HEK293 (cell line): ENCODE data around the gene URM1.

Experiments used
- CTCF ChIA-PET: fragments of 350-600 bp; formaldehyde crosslinking; extraction: SDS; loops from one replicate; lab custom pipeline; 2021; ENCODE audit warnings: antibody characterized with exemption; lab: Yijun Ruan, JAX
- POLR2A ChIA-PET: fragments of 300-600 bp; formaldehyde crosslinking; extraction: SDS; loops from one replicate; lab custom pipeline; 2020; ENCODE audit warnings: antibody characterized with exemption, inconsistent platforms; lab: Yijun Ruan, JAX
- H3K27ac ChIP-seq: fragments of 200-500 bp; sonication (Bioruptor generic); 2 replicates; pipeline ENCODE4 v1.5.1; 2014; ENCODE audit warnings: low read depth, low read length, control low read depth, inconsistent platforms; ENCODE audit errors: extremely low read depth
- H3K36me3 ChIP-seq, 2 experiments: fragments of 200-500 bp in 1 of 2; sonication (Bioruptor generic) in 1 of 2; 1 replicate in 1 of 2; 2 replicates in 1 of 2; pipeline ENCODE4 v1.5.1; 2014 to 2017; ENCODE audit warnings: inconsistent platforms in 2 of 2, low read length in 2 of 2; ENCODE audit not compliant: control insufficient read depth in 2 of 2, insufficient read depth in 1 of 2
- H3K4me1 ChIP-seq: fragments of 200-500 bp; sonication (Bioruptor generic); 2 replicates; pipeline ENCODE4 v1.5.1; 2014; ENCODE audit warnings: mild to moderate bottlenecking, low read length, inconsistent platforms; ENCODE audit not compliant: control insufficient read depth, insufficient read depth
- H3K4me3 ChIP-seq: 2 replicates; pipeline ENCODE4 v1.5.1; 2011; ENCODE audit warnings: low read depth, mild to moderate bottlenecking, control low read depth, low read length, moderate library complexity
- H3K9me3 ChIP-seq: fragments of 200-500 bp; sonication (Bioruptor generic); 2 replicates; pipeline ENCODE4 v1.5.1; 2014; ENCODE audit warnings: low read depth, low read length, inconsistent platforms; ENCODE audit not compliant: control insufficient read depth, insufficient read depth
- CTCF ChIP-seq: fragments of 450-650 bp; formaldehyde crosslinking; IDR thresholded peaks from 2 replicates; pipeline ENCODE4 v1.5.1; 2016; ENCODE audit warnings: missing biosample characterization, missing genetic modification characterization
- EGR2 ChIP-seq: fragments of 450-650 bp; formaldehyde crosslinking; IDR thresholded peaks from 2 replicates; pipeline ENCODE4 v1.5.1; 2016; ENCODE audit warnings: low read depth, missing biosample characterization, missing genetic modification characterization
- GFI1B ChIP-seq: fragments of 450-650 bp; formaldehyde crosslinking; IDR thresholded peaks from 2 replicates; pipeline ENCODE4 v1.5.1; 2016; ENCODE audit warnings: missing biosample characterization, missing genetic modification characterization
- GLI4 ChIP-seq: fragments of 450-650 bp; formaldehyde crosslinking; IDR thresholded peaks from 2 replicates; pipeline ENCODE4 v1.5.1; 2016; ENCODE audit warnings: missing biosample characterization, missing genetic modification characterization
- GLIS1 ChIP-seq: fragments of 450-650 bp; formaldehyde crosslinking; IDR thresholded peaks from 2 replicates; pipeline ENCODE4 v1.5.1; 2016; ENCODE audit warnings: missing biosample characterization, missing genetic modification characterization
- GLIS2 ChIP-seq: fragments of 450-650 bp; formaldehyde crosslinking; IDR thresholded peaks from 2 replicates; pipeline ENCODE4 v1.5.1; 2016; ENCODE audit warnings: missing biosample characterization, missing genetic modification characterization
- KLF1 ChIP-seq: fragments of 450-650 bp; formaldehyde crosslinking; IDR thresholded peaks from 2 replicates; pipeline ENCODE4 v1.5.1; 2016; ENCODE audit warnings: missing biosample characterization, missing genetic modification characterization
- PRDM6 ChIP-seq: fragments of 450-650 bp; formaldehyde crosslinking; IDR thresholded peaks from 2 replicates; pipeline ENCODE4 v1.5.1; 2017; ENCODE audit warnings: missing biosample characterization, missing genetic modification characterization
- SCRT2 ChIP-seq: fragments of 450-650 bp; formaldehyde crosslinking; IDR thresholded peaks from 2 replicates; pipeline ENCODE4 v1.5.1; 2016; ENCODE audit warnings: missing biosample characterization, missing genetic modification characterization
- SP2 ChIP-seq: fragments of 450-650 bp; formaldehyde crosslinking; IDR thresholded peaks from 2 replicates; pipeline ENCODE4 v1.5.1; 2016; ENCODE audit warnings: missing biosample characterization, missing genetic modification characterization
- SP3 ChIP-seq: fragments of 450-650 bp; formaldehyde crosslinking; IDR thresholded peaks from 2 replicates; pipeline ENCODE4 v1.5.1; 2016; ENCODE audit warnings: missing biosample characterization, missing genetic modification characterization
- SP7 ChIP-seq: fragments of 450-650 bp; formaldehyde crosslinking; IDR thresholded peaks from 2 replicates; pipeline ENCODE4 v1.5.1; 2016; ENCODE audit warnings: missing biosample characterization, missing genetic modification characterization
- ZBTB10 ChIP-seq: fragments of 450-650 bp; formaldehyde crosslinking; IDR thresholded peaks from 2 replicates; pipeline ENCODE4 v1.5.1; 2016; ENCODE audit warnings: missing biosample characterization, missing genetic modification characterization
- ZBTB20 ChIP-seq: fragments of 450-650 bp; formaldehyde crosslinking; IDR thresholded peaks from 2 replicates; pipeline ENCODE4 v1.5.1; 2016; ENCODE audit warnings: missing biosample characterization, missing genetic modification characterization
- ZBTB48 ChIP-seq: fragments of 450-650 bp; formaldehyde crosslinking; IDR thresholded peaks from 2 replicates; pipeline ENCODE4 v1.5.1; 2016; ENCODE audit warnings: missing biosample characterization, missing genetic modification characterization
- ZNF19 ChIP-seq: fragments of 450-650 bp; formaldehyde crosslinking; IDR thresholded peaks from 2 replicates; pipeline ENCODE4; 2016; ENCODE audit warnings: missing biosample characterization, missing genetic modification characterization, low read depth
- ZNF223 ChIP-seq: fragments of 450-650 bp; formaldehyde crosslinking; IDR thresholded peaks from 2 replicates; pipeline ENCODE4 v1.5.1; 2016; ENCODE audit warnings: missing biosample characterization, missing genetic modification characterization
- ZNF335 ChIP-seq: fragments of 450-650 bp; formaldehyde crosslinking; conservative IDR thresholded peaks from 2 replicates; pipeline ENCODE4 v1.5.1; 2016; ENCODE audit warnings: missing biosample characterization, missing genetic modification characterization
- ZNF707 ChIP-seq: fragments of 450-650 bp; formaldehyde crosslinking; IDR thresholded peaks from 2 replicates; pipeline ENCODE4 v1.5.1; 2016; ENCODE audit warnings: missing biosample characterization, missing genetic modification characterization
- ZNF830 ChIP-seq: fragments of 450-650 bp; IDR thresholded peaks from 2 replicates; pipeline ENCODE4 v1.5.0; 2018; ENCODE audit warnings: missing biosample characterization, missing genetic modification characterization, low read depth, mild to moderate bottlenecking, moderate library complexity

URM1 gene

GRCh38 chr9:128420651-128421481 lies 49.7 kb downstream of the URM1 start, which contains the start of gene CERCAM (continued):
- TF ChIP-seq CTCF (tag by site-specific recombination) (peak; percentile 34; the same call in 1 of the 2 replicates), EGR2 (tag by site-specific recombination) (peak; percentile 15; the same call in 1 of the 2 replicates), ZBTB48 (tag by site-specific recombination) (0 out of 2 replicates have a peak, but pooled peaks have one; percentile 35), ZNF707 (tag by site-specific recombination) (no peak), ZNF335 (tag by site-specific recombination) (peak; percentile 96), GLIS2 (tag by site-specific recombination) (peak; percentile 67), ZBTB20 (tag by site-specific recombination) (peak; percentile 12; the same call in 1 of the 2 replicates)

GRCh38 chr9:128421482-128421996 lies 50.4 kb downstream of the URM1 start:
- Histone ChIP-seq H3K36me3 (peaks cover 0 to 21% of the 10 kb centered on the region in 2 experiments; a peak in 1 of 3 replicates), H3K4me1 (peaks cover 5% of the 10 kb centered on the region), H3K9me3 (no peaks in the 10 kb centered on the region), H3K4me3 (peak overlapping the region; percentile 75), H3K27ac (peak overlapping the region; percentile 91; the same call in 1 of the 2 replicates)
- TF ChIP-seq SP2 (tag by site-specific recombination): peak; percentile 36; the same call in 1 of the 2 replicates
- no peak for TF ChIP-seq ZNF223
- no peak for TF ChIP-seq ZNF830 (tag by site-specific recombination)
- TF ChIP-seq GFI1B (tag by site-specific recombination): no peak
- TF ChIP-seq GLI4: no peak
- no peak for TF ChIP-seq SP7 (tag by site-specific recombination)
- TF ChIP-seq PRDM6 (tag by site-specific recombination): no peak
- no peak for TF ChIP-seq KLF1
- no peak for TF ChIP-seq SCRT2 (tag by site-specific recombination)
- 0 out of 2 replicates have a peak, but pooled peaks have one; percentile 10 for TF ChIP-seq ZBTB10 (tag by site-specific recombination)
- TF ChIP-seq ZNF19: no peak
- TF ChIP-seq SP3 (tag by site-specific recombination): peak; percentile 14; the same call in 1 of the 2 replicates
- peak; percentile 41 for TF ChIP-seq GLIS1 (tag by site-specific recombination)
- POLR2A ChIA-PET: interaction anchor here (0.8 to 2.8 kb wide), 7 partner anchors 8 to 146 kb away, joined by 3 to 33 read pairs (median 4); partner anchors contain the start of genes GOLGA2, SWI5 and URM1
- CTCF ChIA-PET: interaction anchor here (0.7 to 2.3 kb wide), 4 partner anchors 12 to 297 kb away, joined by 3 to 19 read pairs (median 4); no protein-coding TSS in a partner anchor
